Measurements from ENCODE around the gene MMAB.

DNA sequence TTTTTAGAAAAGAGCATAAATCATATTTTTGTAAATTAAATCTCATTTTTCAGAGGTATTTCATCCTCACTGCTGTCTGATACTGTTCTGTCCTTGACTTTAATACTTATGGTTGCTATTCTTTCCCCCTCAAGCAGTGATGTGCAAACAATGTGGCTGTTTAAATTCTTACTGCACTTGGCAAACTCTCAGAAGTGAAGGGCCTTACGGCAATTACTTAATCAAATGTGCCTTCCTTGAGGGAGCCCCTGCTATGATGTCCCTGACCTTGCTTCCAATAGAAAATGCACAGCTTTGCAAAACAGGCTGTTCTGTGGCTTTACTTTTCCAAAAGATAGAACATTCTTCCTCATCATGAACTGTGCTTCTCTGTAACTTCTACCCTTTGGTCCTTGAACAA lies 60.7 kb downstream of the MMAB start:
- TF ChIP-seq POLR2A (IDR thresholded peaks at IDR 0.05; ENCODE audit: low read length): no peak
- TF ChIP-seq ZFP36 (IDR thresholded peaks at IDR 0.05; ENCODE audit: borderline replicate concordance, partially characterized antibody): no peak
- no peak for TF ChIP-seq PHF8 (IDR thresholded peaks at IDR 0.05; ENCODE audit: borderline replicate concordance, low read depth)
- TF ChIP-seq, protein P1, sequence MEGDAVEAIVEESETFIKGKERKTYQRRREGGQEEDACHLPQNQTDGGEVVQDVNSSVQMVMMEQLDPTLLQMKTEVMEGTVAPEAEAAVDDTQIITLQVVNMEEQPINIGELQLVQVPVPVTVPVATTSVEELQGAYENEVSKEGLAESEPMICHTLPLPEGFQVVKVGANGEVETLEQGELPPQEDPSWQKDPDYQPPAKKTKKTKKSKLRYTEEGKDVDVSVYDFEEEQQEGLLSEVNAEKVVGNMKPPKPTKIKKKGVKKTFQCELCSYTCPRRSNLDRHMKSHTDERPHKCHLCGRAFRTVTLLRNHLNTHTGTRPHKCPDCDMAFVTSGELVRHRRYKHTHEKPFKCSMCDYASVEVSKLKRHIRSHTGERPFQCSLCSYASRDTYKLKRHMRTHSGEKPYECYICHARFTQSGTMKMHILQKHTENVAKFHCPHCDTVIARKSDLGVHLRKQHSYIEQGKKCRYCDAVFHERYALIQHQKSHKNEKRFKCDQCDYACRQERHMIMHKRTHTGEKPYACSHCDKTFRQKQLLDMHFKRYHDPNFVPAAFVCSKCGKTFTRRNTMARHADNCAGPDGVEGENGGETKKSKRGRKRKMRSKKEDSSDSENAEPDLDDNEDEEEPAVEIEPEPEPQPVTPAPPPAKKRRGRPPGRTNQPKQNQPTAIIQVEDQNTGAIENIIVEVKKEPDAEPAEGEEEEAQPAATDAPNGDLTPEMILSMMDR (IDR thresholded peaks at IDR 0.05): no peak
- TF ChIP-seq KDM1A (IDR thresholded peaks at IDR 0.05; ENCODE audit: low read depth): no peak
- no peak for TF ChIP-seq MAFK (IDR thresholded peaks at IDR 0.05; ENCODE audit: partially characterized antibody)
- no peak for TF ChIP-seq CHD2 (IDR thresholded peaks at IDR 0.05; ENCODE audit: low read length, partially characterized antibody)
- no peak for TF ChIP-seq JUNB (IDR thresholded peaks at IDR 0.05)
- TF ChIP-seq, protein P2, sequence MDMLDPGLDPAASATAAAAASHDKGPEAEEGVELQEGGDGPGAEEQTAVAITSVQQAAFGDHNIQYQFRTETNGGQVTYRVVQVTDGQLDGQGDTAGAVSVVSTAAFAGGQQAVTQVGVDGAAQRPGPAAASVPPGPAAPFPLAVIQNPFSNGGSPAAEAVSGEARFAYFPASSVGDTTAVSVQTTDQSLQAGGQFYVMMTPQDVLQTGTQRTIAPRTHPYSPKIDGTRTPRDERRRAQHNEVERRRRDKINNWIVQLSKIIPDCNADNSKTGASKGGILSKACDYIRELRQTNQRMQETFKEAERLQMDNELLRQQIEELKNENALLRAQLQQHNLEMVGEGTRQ (IDR thresholded peaks at IDR 0.05): no peak
- no peak for TF ChIP-seq RAD21 (conservative IDR thresholded peaks at IDR 0.05 in 1 of 2, IDR thresholded peaks at IDR 0.05 in 1 of 2)
